Testis (tissue), 2 donors: ENCODE results near the gene IZUMO4.

Experiments
- POLR2A ChIP-seq: fragments of 450-650 bp; IDR thresholded peaks from one replicate; pipeline ENCODE4 v1.6.1; 2017; ENCODE audit warnings: antibody characterized with exemption, mild to moderate bottlenecking, moderate library complexity
- TF ChIP-seq, protein P1 (sequence below), 3 experiments: fragments of 450-650 bp in 2 of 3; fragments of 200-600 bp in 1 of 3; sonication (generic) in 1 of 3; IDR thresholded peaks; one replicate each; pipeline ENCODE4 v1.5.1; 2016 to 2019; ENCODE audit warnings: antibody characterized with exemption in 3 of 3, mild to moderate bottlenecking in 2 of 3, moderate library complexity in 1 of 3

DNA sequence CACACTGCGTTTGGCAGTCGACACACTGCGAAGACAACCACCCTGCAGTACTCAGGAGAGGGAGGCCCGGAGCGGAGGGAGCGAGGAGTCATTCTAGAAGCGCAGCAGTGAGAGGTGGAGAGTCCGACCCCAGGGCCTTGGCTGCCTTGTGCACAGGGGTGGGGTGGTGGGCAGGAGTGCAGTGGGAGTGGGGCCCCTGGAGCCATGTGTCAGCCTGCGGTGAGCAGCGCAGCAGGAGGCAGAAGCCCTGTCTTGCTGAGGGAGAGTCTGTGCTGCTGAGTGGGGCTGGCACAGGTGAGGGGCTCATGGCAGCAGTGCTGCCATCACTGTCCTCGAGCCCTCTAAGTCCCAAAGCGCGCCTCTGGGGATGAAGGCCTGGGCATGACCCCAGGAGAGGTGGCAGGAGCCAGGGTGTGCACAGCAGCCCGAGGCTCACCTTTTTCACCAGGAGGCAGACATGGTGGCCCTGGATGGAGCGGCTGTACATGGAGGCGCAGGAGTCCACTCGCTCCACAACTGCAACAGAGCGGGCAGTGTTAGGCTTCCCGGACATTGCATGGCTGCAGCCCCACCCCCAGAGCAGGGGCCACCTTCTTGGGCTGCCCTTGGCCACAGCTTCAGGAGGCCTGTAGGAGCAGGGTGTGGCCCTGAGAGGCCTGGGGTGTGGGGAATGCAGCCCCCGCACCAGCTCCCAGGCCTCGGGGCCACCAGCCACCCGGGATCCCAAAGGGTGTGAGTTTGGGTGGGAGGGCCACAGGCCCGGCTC is 11.7 kb downstream of the IZUMO4 start:
- TF ChIP-seq, protein P1, sequence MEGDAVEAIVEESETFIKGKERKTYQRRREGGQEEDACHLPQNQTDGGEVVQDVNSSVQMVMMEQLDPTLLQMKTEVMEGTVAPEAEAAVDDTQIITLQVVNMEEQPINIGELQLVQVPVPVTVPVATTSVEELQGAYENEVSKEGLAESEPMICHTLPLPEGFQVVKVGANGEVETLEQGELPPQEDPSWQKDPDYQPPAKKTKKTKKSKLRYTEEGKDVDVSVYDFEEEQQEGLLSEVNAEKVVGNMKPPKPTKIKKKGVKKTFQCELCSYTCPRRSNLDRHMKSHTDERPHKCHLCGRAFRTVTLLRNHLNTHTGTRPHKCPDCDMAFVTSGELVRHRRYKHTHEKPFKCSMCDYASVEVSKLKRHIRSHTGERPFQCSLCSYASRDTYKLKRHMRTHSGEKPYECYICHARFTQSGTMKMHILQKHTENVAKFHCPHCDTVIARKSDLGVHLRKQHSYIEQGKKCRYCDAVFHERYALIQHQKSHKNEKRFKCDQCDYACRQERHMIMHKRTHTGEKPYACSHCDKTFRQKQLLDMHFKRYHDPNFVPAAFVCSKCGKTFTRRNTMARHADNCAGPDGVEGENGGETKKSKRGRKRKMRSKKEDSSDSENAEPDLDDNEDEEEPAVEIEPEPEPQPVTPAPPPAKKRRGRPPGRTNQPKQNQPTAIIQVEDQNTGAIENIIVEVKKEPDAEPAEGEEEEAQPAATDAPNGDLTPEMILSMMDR (IDR thresholded peaks at IDR 0.05), result no peak
- no peak for TF ChIP-seq POLR2A
